Adipose tissue (tissue), 3 donors: ENCODE measurements around the gene GALNT16. TPM values are rescaled to one million over a fixed set of nuclear protein-coding genes. Genes with fewer than 3 reads are reported as not detected.
"Not testable (repeated sequence)": the region's sequence is repeated elsewhere in the genome, so short reads cannot be mapped to it uniquely, and the experiment has no call there.

Experiments
- H3K27ac ChIP-seq: one replicate; pipeline ENCODE4 v1.5.1; 2013; ENCODE audit warnings: low read depth, low read length
- WGBS, 3 donors: extraction: QIAGEN DNeasy Blood & Tissue Kit; methylation state at CpG; one replicate each; pipeline ENCODE4 v1.1.7; 2013; 5-methylcytosine and 5-hydroxymethylcytosine counted together
- polyA plus RNA-seq, 3 donors: library from polyadenylated mRNA; stranded (reverse); fragments of 200-250 nt; gene quantifications; one replicate each; pipeline ENCODE4 v1.2.3, GENCODE V29; 2013
- donor health status: healthy with polysubstance abuse.
- donor health status: Bipolar disorder and iron deficiency.
- donor health status: healthy.

Gene GALNT16
- polyA plus RNA-seq, 3 donors = 1.3 to 9.0 (median 4.7) TPM

GRCh38 chr14:69366069-69366468, 106.1 kb downstream of the GALNT16 start:
- WGBS, 3 donors = 62 to 73% (median 66%) methylated on average over 3 of the region's 3 CpGs
- H3K27ac ChIP-seq = no peak overlapping the region

GRCh38 chr14:69366761-69367160, 106.8 kb downstream of the GALNT16 start:
- 97 to 99% (median 99%) methylated on average over 4 of the region's 4 CpGs for WGBS, 3 donors
- H3K27ac ChIP-seq = no peak overlapping the region

DNA sequence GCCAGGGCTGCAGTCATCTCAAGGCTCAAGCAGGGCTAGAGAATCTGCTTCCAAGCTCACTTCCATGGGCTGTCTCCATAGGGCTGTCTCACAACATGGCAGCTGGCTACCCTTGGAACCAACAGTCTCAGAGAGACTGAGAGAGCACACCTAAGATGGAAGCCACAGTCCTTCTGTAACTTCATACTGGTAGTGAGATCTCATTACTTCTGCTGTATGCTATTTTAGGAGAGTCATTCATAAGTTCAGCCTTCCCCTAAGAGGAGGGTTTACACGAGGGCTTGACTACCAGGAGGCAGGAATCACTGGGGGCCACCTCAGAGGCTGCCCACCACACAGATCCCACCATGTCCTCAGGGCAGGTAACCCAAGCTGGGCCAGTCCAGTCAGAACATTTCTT, 108.4 kb downstream of the GALNT16 start:
- 68 to 87% (median 86%) methylated on average over 1 of the region's 1 CpG for WGBS, 3 donors
- H3K27ac ChIP-seq = no peak overlapping the region

DNA sequence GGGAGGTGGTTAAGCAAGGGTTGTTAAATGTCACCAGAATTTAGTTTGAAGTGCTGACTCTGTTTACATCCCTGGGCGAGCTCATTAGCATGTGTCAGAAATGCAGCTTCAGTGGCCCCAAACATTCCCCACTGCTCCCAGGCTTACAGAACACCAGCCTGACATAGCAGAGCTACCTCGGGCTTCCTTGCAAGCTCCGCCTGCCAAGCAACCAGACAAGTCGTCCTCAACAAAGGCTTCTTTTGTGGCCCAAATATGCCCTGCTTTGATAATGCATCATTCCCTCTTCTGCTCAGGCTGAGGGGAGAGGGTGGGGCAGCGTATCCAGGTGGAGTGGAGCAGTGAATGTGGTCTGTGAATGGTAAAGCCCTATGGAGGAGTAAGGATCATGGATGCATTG, 110.1 kb downstream of the GALNT16 start:
- 62 to 75% (median 73%) methylated on average over 5 of the region's 5 CpGs for WGBS, 3 donors
- H3K27ac ChIP-seq = no peak overlapping the region

DNA sequence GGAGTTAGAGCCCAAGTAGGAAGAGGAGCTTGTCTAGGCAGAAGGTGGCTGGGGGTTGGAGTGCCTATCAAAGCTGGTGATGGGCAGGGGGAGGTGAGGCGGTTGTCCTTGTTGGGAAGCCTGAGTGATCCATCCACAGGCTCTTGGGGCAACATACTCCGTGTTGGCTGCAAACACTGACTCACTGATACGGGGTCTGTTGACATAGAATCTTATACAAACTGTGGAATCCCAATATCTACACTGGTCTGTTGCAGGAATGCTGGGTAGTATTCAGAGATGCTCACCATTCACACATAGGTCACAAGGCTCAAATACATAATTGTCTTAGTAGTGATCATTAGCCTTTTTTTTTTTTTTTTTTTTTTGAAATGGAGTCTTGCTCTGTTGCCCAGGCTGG, 112.2 kb downstream of the GALNT16 start:
- no peak overlapping the region for H3K27ac ChIP-seq
- WGBS, 3 donors = 81 to 98% (median 98%) methylated on average over 3 of the region's 3 CpGs

DNA sequence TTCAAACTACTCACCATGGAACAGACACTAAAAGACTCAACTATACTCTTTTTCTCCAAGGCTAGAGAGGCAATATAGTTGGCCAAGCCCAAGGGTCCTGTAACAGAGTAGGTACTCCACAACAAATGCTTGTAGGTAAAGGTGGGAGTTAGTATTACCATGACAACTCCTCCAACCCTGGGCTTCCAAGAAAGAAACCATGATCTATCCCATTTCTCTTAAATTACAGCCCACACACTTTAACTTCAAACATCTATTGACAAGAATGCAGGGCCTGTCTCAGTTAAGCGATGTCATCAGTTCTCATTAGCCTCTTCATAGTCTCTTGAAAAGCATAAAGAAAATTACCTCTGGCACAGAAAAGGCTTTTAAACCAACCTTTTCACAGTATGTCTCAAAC, 113.1 kb downstream of the GALNT16 start:
- 56 to 100% (median 61%) methylated on average over 1 of the region's 1 CpG for WGBS, 3 donors
- H3K27ac ChIP-seq = no peak overlapping the region

DNA sequence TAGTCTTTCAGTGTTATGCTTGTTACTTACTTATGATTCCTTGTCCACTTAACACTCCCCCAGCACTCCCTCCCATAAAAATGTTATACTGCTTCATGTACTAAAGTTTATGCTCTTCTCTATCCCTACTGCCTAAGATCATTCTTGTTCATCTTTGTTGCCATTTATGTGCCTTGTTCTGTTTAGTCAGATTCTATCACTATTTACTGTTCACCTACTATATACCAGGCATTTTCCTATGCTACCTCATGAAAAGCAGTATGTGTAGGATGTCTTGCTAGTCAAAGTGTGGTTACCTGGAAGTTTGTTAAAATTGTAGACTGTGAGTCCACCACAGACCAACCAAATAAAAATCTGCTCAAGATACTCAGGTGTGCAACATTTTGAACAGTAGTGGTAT, 114.3 kb downstream of the GALNT16 start:
- no peak overlapping the region for H3K27ac ChIP-seq

DNA sequence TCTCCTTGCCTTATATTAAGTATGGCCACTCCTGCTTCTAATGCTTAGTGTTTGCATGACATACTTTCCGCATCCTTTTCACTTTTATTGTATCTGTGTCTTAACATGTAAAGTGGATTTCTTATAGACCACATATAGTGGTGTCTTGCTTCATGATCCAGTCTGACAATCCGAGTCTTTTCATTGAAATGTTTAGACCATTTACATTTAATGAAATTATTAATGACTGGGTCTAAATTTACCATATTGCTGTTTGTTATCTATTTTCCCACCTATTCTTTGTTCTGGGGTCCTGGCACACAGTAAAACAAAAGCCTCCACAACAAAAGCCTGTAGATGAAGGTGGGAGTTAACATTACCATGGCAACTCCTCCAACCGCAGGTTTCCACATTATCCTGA, 115.2 kb downstream of the GALNT16 start:
- no peak overlapping the region for H3K27ac ChIP-seq
- 97 to 99% (median 98%) methylated on average over 3 of the region's 3 CpGs for WGBS, 3 donors

- H3K27ac ChIP-seq = no peak overlapping the region
- WGBS, 3 donors = 93 to 96% (median 95%) methylated on average over 5 of the region's 5 CpGs
Observed at GRCh38 chr14:69375722-69376121, 115.8 kb downstream of the GALNT16 start.

GRCh38 chr14:69376439-69376838, 116.5 kb downstream of the GALNT16 start:
- H3K27ac ChIP-seq = no peak overlapping the region

- 85 to 99% (median 94%) methylated on average over 2 of the region's 2 CpGs for WGBS, 3 donors
- H3K27ac ChIP-seq = no peak overlapping the region
Observed at GRCh38 chr14:69378274-69378673, 118.3 kb downstream of the GALNT16 start.

DNA sequence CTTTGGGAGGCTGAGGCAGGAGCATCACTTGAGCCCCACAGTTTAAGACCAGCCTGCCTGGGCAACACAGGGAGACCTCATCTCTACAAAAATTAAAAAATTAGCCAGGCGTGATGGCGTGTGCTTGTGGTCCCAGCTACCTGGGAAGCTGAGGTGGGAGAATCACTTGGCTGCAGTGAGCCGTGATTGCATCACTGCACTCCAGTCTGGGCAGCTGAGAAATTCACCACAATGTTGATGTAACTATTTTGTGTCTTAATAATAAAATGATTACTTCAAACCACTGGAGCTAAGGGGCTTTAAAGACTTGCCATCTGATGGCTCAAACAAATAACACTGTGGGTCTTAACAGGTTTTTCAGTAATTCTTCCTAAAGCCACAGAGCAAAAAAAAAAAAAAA, 127.4 kb downstream of the GALNT16 start:
- 70 to 88% (median 80%) methylated on average over 3 of the region's 3 CpGs for WGBS, 3 donors
- no peak overlapping the region for H3K27ac ChIP-seq

GRCh38 chr14:69391400-69391799, 131.4 kb downstream of the GALNT16 start:
- WGBS, 3 donors = 79 to 82% (median 80%) methylated on average over 8 of the region's 8 CpGs
- not testable (repeated sequence) for H3K27ac ChIP-seq

DNA sequence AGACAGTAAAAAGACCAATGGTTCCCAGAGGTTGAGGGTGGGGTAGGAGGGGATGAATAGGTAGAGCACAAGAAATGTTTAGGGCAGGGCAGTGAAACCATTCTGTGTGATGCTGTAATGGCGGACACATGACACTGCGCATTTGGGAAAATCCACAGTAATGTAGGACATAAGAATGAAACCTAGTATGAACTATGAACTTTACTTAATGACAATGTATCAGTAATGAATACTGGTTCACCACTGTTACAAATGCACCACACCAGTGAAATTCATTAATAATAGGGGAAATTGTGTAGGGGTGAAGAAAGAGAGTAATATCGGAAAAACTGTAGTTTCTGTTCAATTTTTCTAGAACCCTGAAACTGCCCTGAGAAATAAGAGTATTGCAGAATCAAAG, 132.5 kb downstream of the GALNT16 start:
- no peak overlapping the region for H3K27ac ChIP-seq
- 94 to 96% (median 95%) methylated on average over 3 of the region's 3 CpGs for WGBS, 3 donors

DNA sequence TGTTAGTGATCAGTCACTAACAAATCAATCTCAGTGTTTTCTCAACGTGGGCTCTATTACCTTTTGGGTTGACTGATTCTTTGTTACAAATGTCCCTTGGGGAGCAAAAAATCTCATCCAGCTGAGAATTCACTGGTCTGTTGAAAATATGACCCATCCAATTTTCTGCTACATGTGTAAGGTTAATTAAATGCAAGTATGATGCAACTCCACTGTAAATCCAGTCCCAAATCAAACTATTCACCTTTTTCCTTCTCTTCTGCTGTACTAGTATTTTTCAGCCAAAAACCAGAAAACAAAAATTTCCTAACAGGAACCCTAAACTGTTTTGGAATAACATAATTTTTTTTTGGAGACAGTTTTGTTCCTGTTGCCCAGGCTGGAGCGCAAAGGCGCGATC, 136.0 kb downstream of the GALNT16 start:
- 84 to 91% (median 88%) methylated on average over 4 of the region's 4 CpGs for WGBS, 3 donors

DNA sequence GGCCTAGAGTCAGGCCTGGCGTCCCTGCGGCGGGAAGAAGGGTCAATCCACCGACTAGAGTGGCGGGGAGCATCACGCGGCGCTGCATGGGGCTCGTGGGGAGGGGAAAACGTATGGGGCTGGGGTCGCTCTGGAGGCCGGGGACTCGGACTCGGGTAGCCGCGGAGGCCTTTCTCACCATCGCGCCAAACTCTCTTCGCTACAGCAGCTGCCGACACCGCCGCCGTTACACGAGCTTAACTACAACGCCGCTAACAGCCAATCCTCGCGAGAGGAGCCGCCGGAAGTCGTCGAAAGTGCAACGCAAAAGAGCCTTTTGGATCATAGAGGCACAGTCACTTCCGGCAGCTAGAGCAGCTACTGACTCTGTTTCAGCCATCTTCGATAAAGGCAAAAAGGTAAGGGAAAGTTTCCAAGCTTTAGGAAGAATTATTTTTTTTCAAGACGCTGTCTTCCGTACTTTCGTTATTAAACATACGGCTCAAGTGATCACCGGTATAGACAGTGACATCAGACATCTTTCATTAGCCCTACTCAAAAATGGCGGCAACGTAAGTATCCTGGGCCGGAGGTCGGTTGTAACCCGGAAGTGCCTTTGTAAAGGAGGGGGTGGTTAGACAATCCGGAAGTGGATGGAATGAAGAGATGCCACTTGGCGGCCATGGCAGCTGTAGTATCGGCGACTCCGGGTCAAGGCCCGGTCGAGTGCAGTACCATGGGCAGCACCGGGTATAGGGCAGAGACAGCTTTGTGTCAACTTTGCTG, 138.3 kb downstream of the GALNT16 start, which contains the start of the genes ERH and SLC39A9:
Gene ERH, minus strand, starts transcription at position 247 of the 765 bp plus-strand sequence. Its CDS starts 66 bp downstream, at position 181.
Gene SLC39A9, plus strand, starts transcription at position 640 of the 765 bp plus-strand sequence. CDS start 678 bp downstream, outside the sequence.
- 0% methylated on average over 53 of the region's 53 CpGs for WGBS, 3 donors

More for the DNA sequence above, 136.0 kb downstream of the GALNT16 start:
- H3K27ac ChIP-seq = no peak overlapping the region

GRCh38 chr14:69398818-69399210, 138.9 kb downstream of the GALNT16 start:
- H3K27ac ChIP-seq = no peak overlapping the region
- WGBS, 3 donors = 0 to 1% (median 0%) methylated on average over 18 of the region's 18 CpGs

More for the DNA sequence above, 138.3 kb downstream of the GALNT16 start, which contains the start of the genes ERH and SLC39A9:
- H3K27ac ChIP-seq = peak within 1 kb of the TSS; percentile 38

DNA sequence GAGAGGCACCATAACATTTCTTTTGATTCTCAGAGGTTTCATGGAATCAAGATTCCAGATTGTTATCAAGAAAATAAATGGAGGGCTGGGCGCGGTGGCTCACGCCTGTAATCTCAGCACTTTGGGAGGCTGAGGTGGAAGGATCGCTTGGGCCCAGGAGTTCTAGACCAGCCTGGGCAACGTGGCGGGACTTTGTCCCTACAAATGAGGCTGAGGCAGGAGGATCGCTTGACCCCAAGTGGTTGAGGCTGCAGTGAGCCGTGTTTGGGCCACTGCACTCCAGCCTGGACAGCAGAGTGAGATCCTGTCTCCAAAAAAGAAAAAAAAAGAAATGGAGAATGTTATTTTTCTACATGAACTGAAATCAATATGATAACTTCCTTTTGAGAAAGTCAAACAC, 139.8 kb downstream of the GALNT16 start:
- WGBS, 3 donors = 64 to 91% (median 91%) methylated on average over 8 of the region's 8 CpGs
- H3K27ac ChIP-seq = no peak overlapping the region

DNA sequence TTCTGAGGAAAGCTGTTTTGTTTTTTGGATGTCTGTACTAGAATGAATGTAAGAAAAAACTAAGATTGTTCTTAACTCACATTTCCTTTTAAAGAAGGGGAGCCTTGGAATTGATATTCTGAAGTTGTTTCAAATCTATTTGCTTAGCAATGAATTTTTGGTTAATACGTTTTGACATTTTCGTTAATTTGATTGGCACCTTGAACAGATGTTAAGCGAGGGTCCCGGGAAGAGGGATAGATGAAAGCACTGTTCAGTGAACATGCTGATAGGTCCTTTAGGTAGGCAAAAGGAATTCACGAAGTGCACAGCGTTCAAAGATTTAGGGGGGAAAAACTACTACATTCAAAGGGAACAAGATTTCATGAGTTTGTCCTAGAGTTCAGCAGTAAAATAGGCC, 140.2 kb downstream of the GALNT16 start:
- 38 to 92% (median 90%) methylated on average over 6 of the region's 6 CpGs for WGBS, 3 donors

DNA sequence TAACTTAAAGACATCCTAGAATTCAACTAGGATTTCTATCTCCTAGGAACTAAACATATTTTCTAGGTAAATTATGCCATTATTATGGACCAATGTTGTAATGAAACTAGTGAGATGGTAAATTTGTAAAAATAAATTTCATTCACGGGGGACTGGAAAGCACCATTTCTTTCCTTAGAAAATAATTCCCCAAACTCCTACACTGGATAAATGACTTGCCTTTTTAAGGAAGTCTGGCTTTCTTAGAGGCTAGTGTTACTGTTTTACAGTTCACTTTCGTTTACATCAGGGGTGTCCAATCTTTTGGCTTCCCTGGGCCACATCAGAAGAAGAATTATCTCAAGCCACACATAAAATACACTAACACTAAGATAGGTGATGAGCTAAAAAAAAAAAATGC, 141.9 kb downstream of the GALNT16 start:
- WGBS, 3 donors = 53 to 72% (median 64%) methylated on average over 2 of the region's 2 CpGs
- H3K27ac ChIP-seq = no peak overlapping the region

More for the DNA sequence above, 140.2 kb downstream of the GALNT16 start:
- H3K27ac ChIP-seq = no peak overlapping the region
